Stromal cell of bone marrow (primary cell): ENCODE results near the gene NAMPT.
"Not testable (repeated sequence)": the region's sequence is repeated elsewhere in the genome, so short reads cannot be mapped to it uniquely, and the experiment has no call there.

Experiments
- DNase-seq: peaks from one replicate; pipeline ENCODE4 v3.0.0-alpha.2; 2012; ENCODE audit warnings: low read depth

NAMPT gene

DNA sequence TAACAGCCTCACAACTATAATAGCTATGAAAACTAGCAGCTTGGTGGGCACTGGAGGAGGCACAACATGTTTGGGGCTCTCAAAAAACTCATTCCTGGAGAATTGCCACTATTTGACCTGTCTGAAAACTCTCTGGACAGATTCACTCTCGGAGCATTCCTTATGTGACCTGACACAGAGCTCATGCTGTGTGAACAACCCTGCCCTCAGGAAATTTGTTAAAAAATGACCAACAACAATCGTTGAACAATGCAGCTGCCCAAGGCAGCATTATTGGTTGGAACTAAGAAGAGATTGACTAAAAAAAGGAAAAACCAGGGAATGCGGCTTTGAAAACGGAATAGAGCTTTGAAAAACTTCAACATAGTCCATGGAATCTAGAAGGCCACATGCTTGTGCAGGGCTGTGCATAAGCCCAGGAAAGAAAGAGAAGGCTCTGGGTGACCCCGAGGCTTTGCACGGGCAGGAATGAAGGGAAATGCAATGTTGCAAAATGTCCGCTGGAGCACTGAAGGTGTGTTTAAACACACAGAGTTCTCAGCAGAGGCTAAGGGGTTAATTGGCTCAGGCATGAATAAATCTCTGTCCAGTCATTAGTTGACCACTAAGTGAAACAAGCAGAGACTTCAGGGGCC lies 52.8 kb downstream of the NAMPT start:
- DNase-seq = no peak

DNA sequence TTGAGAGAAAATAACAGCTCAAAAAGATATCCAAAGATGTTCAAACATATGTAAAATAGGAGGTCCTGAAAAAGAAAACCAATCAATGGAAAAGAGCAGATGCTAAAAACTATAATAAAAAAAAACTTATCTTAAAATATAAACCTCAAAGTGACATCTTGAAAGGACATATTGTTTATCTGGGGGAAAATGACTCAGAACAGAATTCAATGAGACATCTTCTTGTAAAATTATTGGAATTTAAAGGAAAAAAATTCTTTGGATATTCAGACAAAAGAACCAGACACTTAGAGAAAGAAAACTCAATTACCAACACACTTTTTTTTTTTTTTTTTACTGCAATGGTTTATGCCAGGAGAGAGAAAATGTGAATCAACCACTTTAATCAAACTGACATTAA lies 58.9 kb downstream of the NAMPT start:
- no peak for DNase-seq

DNA sequence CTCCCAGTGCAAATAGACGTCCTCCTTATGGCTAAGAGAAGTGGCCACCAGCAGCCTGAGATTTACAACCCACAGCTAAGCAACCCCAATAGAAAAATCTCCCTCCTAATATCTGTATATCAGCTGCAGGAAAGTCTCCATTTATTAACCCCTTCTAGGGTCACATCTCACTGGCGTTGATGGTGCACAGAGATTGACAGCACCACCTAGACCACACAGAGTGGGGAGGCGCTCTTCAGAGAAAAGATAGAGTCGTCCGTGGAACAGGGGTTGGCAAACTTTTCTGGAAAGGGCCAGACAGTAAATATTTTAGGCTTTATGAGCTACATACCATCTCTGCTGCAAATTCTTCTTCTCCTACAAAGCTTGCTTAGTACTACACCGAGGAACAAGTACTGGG lies 60.0 kb downstream of the NAMPT start:
- DNase-seq = no peak

DNA sequence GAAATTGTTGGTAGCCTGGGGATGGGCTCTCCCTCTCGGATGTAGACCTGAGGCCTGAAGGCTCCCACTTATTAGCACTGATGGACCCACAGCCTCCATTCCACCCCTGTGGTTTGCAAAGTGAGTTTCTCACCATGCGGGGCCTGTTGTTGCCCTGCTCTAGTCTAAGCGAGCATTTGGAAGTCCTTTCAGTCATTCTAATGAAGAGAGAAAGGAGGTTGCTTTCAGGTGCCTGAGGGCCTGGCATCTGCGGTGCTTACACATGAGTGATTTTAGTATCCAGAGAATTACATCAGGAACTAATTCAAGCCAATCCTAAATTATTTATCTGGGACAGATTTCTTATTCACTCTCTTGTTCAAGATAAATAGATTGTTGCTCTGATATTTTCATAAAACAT lies 61.6 kb downstream of the NAMPT start:
- no peak for DNase-seq

DNA sequence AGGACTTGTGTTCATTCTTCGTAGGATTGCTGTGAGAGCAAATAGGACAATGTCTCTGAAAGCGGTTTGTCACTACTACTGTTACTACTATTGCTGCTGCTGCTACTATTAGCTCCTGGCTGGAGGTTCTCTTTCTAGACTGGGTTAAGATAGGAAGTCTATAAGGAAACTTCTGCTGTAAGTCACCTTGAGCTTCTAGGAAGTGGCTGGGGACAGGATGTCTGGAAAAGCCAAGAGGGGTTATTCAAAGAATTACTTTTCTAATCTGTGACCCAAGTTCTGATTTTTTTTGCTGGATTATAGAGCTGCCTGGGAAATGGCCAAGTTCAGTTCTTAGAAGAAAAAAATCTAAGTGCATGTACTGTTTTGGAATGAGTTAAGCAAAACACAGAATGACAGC lies 62.2 kb downstream of the NAMPT start:
- no peak for DNase-seq

DNA sequence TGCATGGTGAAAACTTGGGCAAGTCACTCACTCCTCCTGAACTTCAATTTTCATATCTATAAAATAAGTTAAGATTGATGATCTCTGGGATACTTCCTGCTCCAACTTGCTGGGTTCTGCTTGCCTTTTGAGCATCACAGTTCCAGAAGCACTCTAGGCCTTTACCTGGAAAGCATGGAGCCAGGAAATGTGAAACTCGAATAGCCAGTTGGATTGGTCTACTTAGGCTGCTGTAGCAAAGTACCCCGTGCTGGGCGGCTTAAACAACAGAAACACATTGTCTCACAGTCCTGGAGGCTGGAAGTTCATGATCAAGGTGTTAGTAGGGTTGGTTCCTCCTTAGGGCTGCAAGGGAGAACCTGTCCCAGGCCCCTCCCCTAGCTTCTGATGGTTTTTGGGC lies 64.5 kb downstream of the NAMPT start:
- DNase-seq = no peak

DNA sequence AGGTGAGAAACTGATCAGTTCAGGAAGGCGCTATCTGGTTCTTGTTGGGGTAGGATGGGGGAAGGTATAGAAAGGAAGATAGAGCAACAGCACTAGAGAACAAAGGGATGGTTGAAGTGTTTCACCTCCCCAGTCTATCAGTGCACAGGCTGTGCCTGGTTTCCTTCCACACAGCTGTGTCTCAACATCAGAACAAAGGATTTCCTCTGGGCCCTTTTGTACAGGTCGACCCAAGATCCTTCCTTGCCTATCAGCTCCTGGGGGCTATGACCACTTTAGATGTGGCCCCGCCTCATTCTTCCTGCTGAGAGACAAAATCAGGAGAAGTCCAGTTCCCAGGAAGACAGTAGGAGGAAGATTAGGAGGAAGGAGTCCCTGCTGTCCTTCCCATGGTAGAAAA lies 65.6 kb downstream of the NAMPT start:
- no peak for DNase-seq

DNA sequence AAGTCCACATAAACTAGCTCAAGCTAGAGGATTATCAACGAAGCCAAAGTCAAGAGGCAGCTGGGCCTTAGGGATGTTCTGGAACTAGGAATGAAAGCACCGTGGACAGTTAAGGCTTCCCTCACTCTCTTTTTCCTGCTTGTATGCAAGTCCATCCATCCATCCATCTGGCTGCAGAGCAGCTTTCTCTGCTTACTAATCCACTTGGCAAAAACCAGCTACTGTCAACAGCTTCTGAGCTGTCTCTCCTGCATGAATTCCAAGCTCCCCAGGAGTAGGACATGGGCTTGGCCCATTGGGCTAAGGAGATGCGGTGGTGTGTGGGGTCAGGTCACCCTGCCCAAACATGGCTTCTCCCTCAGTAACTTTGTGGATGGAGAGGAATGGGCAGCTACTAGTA lies 66.2 kb downstream of the NAMPT start:
- DNase-seq = peak; percentile 21

DNA sequence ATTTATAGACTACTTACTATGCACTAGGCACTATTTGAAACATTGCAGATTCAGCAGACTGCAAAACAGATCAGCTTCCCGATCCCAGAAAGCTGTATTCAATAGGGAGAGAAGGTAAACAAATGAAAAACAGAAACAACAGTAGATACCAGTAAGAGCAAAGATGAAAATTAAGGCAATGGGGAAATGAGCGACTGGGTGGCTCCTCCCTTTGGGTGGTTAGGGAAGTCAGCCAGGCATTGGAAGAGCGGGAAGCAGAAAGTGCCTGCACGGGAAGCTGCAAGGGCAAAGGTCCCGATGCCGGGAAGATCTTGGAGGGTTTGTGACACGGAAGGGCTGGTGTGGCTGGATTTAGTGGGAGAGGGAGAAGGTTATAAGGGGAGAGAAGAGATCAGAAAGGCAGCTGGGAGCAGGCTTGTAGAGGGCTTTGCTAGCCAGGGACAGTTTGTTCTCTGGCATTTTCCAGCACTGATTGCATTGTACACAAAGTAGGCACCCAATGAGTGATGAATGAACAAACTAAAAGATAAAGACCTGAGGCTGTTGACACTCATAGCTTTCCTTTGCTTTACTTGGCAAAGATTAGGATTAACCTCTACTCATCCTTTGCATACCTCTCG lies 67.8 kb downstream of the NAMPT start:
- peak; percentile 82 for DNase-seq

DNA sequence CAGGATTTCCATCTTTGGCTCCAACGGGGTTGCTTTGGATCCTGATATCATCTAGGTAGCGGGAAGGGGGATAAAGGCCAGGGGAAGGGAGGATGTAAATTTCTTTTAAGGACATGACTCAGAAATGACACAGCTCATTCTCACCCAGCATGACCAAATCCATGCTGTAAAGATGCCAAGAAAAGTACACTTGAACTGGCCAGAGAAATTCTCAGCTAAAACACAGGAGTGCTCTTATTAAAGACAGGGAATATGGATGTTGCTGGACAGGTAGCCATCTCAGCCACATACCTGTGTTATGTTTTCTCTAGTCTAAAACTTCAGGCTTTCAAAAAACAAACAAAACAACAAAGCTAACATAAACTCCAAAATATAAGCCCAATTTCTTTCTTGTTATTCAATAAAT lies 68.3 kb downstream of the NAMPT start:
- peak; percentile 96 for DNase-seq

DNA sequence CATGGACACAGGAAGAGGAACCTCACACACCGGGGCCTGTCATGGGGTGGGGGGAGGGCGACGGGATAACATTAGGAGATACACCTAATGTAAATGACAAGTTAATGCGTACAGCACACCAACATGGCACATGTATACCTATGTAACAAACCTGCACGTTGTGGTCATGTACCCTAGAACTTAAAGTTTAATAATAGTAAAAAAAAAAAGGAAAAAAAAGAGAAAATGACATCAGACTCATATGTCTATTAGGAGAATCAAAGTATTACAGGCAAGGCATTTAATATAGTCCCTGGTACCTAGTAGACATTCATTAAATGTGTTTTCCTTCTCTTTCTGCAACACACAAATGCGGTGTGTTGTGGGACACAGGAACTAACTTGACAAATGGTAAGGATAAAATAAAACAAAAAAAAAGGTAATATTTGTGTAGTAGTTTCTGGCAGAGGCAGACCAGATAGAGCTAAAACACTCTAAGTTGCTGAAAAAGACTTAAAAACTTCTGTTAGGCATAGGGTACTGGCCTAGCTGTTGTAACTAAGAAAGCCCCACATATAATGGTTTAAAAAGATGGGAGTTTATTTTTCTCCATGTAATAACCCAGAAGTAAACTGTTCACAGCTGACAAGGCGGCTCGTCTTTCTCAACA lies 68.8 kb downstream of the NAMPT start:
- no peak for DNase-seq

DNA sequence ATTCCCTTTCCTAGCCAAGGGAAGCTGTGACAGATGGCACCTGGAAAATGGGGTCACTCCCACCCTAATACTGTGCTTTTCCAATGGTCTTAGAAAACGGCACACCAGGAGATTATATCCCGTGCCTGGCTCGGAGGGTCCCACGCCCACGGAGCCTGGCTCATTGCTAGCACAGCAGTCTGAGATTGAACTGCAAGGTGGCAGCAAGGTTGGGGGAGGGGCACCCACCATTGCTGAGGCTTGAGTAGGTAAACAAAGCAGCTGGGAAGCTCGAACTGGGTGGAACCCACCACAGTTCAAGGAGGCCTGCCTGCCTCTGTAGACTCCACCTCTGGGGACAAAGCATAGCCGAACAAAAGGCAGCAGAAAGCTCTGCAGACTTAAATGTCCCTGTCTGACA lies 75.8 kb downstream of the NAMPT start:
- DNase-seq = not testable (repeated sequence)

DNA sequence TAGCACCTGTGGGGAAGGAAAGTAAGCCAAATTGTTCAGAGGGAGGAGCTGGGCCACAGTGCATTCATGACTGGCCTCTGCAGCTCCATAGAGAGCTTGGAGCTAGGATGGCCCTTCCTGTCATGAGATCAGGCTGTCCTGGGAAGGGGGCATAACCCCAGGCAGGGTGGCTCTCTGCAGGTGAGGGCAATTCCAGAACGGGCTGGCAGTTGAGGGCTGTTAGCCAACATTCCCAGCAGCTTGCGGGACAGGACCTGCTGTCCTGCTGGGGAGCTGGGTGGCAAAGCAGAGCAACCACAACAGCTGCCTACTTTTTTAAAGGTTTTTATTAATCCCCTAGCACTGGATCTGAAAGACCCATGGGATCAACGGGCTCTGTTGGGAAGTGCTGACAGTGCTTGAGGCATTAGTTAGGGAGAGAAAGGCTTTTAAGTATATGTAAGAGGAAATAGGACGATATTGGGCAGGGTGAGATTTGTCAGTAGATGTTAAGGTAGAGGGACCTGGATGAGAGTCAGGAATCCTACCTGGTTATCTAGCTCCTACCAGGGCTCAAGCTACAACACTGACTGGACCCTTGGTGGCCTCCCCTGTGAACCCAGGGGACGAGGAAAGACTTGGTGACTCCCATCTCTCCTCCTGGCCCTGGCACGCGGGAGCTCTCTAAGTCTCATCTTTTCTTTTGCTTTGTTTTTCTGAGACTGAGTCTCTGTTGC lies 77.8 kb downstream of the NAMPT start:
- DNase-seq = no peak

DNA sequence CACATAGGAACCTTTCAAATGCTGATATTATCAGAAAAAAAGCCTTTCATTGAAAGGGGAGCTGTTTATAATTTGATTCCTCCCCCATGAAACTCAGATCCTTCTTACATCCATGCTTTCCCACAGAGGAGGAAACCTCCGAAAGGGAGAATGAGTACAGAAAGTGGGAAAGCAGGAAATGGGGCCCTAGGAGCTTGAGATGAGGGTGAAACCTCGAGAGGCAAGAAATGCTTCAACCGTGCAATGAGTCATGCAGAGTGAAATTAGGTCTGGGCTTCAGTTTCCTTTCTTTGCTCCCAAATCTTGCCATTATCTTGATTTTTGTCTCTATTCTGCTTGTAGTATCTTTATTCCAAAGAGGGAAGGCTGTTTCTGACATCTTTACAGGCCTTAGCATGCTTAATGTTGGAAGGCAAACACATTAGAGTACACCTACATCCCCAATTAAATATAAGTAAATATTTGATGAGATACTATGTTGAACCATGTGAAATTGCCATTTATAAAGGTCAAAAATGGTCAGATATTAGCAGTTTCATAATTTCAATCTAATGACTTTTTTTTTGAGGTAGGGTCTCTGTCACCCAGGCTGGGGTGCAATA lies 79.1 kb downstream of the NAMPT start:
- peak; percentile 27 for DNase-seq

DNA sequence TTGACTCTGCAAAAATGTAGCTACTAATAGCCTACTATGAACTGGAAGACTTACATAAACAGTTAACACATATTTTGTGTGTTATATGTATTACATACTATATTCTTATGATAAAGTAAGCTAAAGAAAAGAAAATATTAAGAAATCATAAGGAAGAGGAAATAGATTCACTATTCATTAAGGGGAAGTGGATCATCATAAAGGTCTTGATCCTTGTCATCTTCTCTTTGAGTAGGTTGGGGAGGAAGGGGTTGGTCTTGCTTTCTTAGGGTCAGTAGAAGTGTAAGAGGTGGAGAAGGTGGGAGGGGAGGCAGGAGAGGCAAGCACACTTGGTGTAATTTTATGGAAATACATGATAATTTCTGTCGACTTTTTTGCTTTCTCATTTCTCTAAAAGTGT lies 81.3 kb downstream of the NAMPT start:
- no peak for DNase-seq

DNA sequence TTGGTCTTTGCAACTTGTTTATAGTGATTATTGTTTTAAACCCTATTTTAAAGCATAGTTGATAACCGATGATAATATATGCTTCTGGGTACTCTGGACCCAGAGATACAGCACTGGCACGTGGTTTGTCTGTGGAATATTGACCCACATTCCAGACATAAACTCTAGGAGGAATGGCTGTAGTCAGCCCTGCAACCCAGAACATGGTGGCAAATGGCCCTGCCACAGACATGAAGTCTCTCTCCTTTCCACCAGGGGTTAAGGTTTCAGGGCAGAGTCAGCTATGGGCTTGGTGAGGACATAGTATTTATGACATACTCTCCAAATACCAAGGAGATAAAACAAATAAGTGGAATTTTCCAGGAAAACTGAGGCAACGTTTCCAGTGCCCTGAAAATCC lies 83.6 kb downstream of the NAMPT start:
- DNase-seq = no peak

DNA sequence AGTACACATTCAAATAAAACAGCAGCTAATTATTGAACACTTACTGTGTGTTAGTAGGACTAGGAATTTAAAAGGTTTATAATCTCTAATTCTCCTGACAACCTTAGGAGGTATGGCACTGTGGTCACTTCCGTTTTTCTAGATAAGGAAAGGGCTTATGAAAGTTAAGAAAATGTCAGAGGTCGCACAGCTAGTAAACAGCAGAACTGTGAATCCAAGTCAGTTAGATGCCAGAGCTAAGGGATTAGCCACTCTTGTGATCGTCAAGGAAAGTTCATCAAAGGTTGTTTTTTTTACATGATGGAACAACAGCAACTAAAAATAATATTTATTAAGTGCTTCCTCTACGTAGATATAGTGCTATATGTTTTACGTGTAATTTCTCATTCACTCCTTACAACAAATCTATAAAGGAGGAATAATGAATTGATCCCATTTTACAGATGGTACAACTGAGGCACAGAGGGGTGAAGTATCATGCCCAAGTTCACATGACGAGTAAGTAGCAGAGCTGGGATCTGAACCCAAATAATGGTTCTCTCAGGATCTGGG lies 84.9 kb downstream of the NAMPT start:
- DNase-seq = no peak

DNA sequence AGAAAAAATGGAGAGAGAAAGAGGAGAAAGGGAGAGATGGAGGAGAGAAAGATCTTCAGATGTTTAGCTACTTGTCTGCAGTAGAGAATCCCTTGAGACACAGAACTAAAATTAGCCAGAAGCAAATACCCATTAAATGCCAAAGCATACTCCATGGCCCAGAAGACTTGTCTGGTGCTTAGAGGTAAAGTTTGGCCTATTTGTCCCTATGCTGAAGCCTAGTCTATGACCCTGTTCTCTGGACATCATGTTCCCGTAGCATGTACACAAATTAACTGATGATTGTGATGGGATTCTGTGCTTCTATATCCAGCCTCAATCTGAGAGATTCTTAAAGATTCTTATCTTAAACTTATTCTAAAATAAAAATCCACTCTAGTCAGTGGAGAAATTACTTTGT lies 85.8 kb downstream of the NAMPT start:
- DNase-seq = no peak
